Prostate gland (tissue), 2 donors: ENCODE data around the gene RNF169.

ENCODE experiments used
- POLR2AphosphoS5 ChIP-seq: sonication (generic); formaldehyde crosslinking; IDR thresholded peaks from one replicate; pipeline ENCODE4 v1.6.1; 2017; ENCODE audit warnings: antibody characterized with exemption
- TF ChIP-seq, protein P1 (sequence below), 4 experiments: fragments of 200-600 bp in 2 of 4; fragments of 450-650 bp in 2 of 4; sonication (generic) in 2 of 4; IDR thresholded peaks; 1 replicate in 3 of 4; 2 replicates in 1 of 4; pipeline ENCODE4 v1.5.1; 2016 to 2019; ENCODE audit warnings: antibody characterized with exemption in 4 of 4, mild to moderate bottlenecking in 2 of 4, moderate library complexity in 2 of 4

DNA sequence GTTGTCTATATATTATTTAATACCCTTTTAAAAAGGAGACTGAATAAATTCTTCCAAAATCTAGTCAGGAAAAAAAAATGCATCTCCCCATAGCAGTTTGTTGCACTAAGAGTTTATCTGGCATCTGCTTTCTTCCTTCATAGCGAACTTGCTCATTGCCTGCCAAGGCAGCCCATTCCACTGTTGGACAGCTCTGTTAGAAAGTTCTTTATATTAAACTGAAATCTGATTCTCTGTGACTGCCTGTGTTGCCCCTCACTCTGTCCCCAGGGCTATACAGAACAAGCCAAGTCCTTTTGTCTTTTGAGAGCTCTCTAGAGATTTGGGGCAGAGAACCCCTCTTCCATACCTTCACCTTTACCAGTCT, 14.1 kb upstream of the RNF169 start:
- TF ChIP-seq, protein P1, sequence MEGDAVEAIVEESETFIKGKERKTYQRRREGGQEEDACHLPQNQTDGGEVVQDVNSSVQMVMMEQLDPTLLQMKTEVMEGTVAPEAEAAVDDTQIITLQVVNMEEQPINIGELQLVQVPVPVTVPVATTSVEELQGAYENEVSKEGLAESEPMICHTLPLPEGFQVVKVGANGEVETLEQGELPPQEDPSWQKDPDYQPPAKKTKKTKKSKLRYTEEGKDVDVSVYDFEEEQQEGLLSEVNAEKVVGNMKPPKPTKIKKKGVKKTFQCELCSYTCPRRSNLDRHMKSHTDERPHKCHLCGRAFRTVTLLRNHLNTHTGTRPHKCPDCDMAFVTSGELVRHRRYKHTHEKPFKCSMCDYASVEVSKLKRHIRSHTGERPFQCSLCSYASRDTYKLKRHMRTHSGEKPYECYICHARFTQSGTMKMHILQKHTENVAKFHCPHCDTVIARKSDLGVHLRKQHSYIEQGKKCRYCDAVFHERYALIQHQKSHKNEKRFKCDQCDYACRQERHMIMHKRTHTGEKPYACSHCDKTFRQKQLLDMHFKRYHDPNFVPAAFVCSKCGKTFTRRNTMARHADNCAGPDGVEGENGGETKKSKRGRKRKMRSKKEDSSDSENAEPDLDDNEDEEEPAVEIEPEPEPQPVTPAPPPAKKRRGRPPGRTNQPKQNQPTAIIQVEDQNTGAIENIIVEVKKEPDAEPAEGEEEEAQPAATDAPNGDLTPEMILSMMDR (IDR thresholded peaks at IDR 0.05): no peak
- TF ChIP-seq POLR2AphosphoS5: no peak
